NCI-H510A (cell line): ENCODE results near the gene EIF2S3B.
"Not testable (repeated sequence)": the region's sequence is repeated elsewhere in the genome, so short reads cannot be mapped to it uniquely, and the experiment has no call there.

Experiments used
- DNase-seq: peaks from one replicate; lab custom pipeline; 2025; lab: John Stamatoyannopoulos, UW

The EIF2S3B gene

GRCh38 chr12:10505620-10506019 lies at the start of gene EIF2S3B:
Gene EIF2S3B (plus strand): TSS chr12:10505890. CDS start chr12:10505903, 13 bp downstream.
- no peak for DNase-seq

DNA sequence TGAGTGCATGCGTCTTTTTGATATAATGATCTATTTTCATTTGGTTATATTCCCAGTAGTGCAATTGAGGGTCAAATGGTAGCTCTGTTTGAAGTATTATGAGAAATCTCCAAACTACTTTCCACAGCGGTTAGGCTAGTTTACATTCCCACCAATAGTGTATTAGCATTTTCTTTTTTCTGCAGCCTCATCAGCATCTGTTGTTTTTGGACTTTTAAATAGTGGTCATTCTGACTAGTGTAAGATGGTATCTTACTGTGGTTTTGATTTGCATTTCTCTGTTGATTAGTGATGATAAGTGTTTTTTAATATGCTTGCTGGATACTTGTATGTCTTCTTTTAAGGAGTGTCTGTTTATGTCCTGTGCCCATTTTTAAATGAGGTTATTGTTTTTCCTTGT lies 48.8 kb upstream of the EIF2S3B start:
- DNase-seq, result no peak

GRCh38 chr12:10457760-10458159 lies 47.9 kb upstream of the EIF2S3B start:
- DNase-seq, result no peak

DNA sequence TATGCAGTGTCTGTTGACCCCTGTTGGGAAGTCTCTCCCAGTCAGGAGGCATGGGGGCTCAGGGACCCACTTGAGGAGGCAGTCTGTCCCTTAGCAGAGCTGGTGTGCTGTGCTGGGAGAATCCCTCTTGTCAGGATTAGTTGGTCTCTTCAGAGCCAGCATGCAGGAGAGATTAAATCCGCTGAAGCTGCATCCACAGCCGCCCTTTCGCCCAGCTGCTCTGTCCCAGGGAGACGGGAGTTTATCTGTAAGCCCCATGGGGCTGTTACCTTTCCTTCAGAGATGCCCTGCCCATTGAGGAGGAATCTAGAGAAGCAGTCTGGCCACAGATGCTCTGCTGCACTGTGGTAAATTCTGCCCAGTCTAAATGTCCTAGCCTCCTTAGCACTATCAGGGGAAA lies 39.4 kb upstream of the EIF2S3B start:
- no peak for DNase-seq

DNA sequence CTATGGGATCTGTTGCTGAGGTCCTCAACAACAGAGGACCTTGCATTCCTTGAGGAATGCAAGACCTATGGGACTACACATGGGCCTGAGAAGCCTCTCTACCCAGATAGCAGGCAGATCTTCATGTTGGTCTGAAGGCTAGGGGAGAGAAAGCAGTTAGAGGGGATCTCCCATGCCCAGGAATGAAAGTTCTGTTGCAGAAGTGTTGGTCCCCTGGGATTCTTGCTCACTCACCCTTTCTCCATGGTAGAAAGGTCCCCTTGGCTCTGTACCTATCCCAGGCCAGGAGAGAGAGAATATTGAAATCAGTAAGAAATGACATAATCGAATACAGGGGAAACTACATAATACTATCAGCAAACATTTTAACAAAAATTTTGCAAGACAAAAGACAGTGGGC lies 36.0 kb upstream of the EIF2S3B start:
- no peak for DNase-seq

GRCh38 chr12:10472808-10473207 lies 32.9 kb upstream of the EIF2S3B start:
- DNase-seq, result not testable (repeated sequence)

GRCh38 chr12:10481901-10482300 lies 23.8 kb upstream of the EIF2S3B start:
- DNase-seq, result not testable (repeated sequence)

- not testable (repeated sequence) for DNase-seq
Measured at GRCh38 chr12:10487328-10487727, 18.4 kb upstream of the EIF2S3B start.

GRCh38 chr12:10491766-10492165 lies 13.9 kb upstream of the EIF2S3B start:
- DNase-seq, result no peak

GRCh38 chr12:10497602-10498001 lies 8.1 kb upstream of the EIF2S3B start:
- no peak for DNase-seq

DNA sequence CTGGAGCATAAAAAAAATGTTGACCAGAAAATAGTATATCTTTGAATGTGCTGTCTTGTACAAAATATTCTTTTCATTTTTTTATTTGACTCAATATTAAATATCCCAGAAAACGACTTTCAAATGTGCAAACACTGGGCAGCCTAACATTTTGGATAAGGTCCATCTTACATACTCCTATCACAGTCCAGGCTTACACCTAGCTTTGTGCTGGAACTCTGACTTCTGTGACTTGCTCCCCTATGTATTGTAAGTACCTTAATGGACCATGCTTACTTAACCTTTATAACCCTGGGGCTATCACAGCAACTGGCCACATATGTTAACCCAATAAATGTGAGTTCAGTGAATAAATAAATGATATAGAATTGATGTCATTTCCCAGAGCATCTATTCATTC lies 7.6 kb upstream of the EIF2S3B start:
- no peak for DNase-seq

DNA sequence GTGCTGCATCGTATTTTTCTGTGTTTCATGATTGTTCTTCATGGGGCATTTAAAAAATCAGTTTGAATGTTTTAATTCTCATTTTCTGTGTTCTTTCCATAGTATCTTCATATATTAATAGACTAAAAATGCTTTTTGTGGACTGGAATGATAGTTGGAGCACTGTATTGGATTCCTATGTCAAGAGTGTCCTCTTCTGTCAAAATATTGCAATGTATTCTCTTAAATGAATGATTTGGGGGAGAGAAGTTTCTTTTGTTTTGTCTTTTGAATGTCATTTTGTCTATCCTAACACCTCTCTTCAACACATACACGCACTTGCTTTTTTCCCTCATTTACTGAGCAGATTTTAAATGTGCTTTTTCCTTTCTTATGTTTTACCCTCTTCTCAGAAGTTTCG lies 4.7 kb upstream of the EIF2S3B start:
- no peak for DNase-seq

DNA sequence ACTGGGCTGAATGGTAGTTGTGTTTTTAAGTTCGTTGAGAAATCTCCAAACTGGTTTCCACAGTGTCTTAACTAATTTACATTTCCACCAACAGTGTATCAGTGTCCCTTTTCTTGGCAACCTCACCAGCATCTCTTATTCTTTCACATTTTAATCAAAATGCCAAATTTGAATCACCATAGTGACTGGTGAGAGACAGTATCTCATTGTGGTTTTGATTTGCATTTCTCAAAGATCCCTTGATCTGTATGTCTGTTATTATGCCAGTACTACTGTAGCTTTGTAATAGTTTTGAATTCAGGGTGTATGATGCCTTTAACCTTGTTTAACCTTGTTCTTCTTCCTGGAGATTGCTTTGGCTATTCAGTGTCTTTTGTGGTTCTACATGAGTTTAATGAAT lies 2.2 kb upstream of the EIF2S3B start:
- no peak for DNase-seq

DNA sequence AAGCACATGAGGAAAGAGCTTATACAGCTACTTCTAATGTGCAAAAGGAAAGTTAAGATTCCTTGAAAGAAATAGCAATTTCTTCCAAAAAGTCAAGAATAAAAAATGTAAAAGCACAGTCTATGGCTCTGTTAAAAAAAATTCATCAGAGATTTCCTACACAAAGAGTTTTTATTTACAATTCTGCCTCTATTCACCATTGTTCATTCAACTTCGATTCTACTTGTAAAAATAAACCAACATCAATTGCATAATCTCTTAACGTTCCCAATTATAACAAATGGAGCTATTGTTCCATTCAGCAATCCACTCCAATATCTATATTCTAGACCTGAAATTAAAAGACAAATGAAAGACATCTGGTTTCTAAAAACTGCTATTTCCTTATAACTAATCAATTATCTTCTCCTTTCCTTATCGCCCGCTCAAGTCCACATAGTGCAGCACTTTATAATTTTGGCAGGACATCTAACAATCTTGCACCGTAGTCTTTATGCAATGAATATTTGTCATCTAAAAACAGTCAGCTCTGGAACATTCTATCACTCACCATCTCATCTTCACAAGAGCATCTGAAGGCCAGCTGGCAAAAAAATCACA lies 6.2 kb downstream of the EIF2S3B start:
- DNase-seq, result no peak

DNA sequence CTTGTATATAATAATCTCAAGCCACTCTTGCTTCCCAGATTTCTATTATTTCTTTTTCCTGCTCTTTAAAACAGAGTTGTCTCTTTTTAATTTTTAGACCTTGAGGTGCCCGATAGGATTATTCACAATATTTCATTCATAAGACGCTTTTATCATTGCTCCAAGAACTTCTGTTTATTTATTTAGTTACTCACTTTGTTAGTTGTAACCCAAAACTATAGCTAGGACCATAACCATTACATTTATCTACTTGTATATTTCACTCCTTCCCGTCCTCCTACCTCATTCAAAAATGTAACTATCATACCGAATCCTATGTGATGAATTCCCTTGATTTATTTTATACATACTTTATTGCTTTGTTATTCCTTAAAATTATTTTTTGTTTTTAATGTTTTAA lies 7.1 kb downstream of the EIF2S3B start:
- DNase-seq, result no peak

- no peak for DNase-seq
Measured at GRCh38 chr12:10521555-10521954, 15.9 kb downstream of the EIF2S3B start.

DNA sequence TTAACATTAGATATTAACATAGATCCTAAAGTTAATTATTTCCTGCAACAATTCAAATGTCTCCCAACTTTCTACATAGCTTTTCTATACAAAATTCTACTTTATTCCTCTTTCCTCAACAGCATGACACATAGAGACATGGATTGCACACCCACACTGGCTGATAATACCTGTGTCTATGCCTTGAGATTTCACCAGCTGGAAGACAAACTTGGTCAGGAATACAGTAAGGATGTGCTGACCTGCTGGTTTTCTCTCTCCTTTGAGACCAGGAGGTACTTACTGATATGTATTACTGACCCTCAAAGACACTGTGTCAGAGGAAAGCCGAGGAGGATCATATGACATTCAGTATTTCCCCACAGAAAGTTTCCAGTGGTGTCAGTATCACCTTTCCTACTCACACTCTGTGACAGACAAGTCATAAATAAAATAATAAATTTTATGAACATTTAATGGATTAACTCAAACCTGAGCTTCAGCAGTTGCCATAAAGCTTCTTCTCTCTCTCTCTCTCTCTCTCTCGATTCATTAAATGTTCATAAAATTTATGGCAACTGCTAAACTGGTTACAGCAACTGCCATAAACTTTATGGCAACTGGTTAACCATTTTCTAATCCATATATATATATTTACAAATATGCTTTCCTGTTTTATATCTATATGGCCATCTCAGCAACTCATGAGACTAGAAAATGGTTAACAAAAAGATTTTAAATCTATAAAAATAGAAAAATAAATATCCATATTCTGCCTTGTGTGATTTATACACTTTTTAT lies 22.7 kb downstream of the EIF2S3B start:
- DNase-seq, result no peak

GRCh38 chr12:10529603-10530002 lies 23.9 kb downstream of the EIF2S3B start:
- DNase-seq, result no peak

DNA sequence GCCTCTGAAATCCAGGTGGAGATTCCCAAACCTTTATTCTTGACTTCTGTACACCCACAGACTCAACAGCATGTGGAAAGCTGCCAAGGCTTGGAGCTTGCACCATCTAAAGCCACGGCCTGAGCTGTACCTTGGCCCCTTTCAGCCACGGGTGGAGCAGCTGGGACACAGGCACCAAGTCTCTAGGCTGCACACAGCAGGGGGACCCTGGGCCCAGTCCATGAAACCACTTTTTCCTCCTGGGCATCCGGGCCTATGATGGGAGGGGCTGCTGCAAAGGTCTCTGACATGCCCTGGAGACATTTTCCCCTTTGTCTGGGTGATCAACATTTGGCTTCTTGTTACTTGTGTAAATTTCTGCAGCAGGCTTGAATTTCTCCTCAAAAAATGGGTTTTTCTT lies 32.0 kb downstream of the EIF2S3B start:
- DNase-seq, result no peak

GRCh38 chr12:10540776-10541205 lies 35.1 kb downstream of the EIF2S3B start:
- DNase-seq, result no peak

DNA sequence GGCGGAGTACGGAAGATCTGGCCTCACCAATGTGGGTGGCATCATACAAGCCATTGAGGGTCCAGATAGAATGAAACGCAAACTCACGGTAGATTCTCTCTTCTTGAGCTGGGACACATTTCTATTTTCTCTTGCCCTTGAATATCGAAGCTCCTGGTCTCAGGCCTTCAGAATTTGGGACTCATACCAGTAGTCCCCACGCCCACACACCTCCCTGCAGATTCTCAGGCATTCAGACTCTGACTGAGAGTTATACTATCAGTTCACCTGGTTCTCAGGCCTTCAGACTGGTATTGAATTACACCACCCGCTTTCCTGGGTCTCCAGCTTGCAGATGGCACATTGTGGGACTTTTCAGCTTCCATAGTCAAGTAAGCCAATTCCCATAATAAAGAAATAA lies 37.8 kb downstream of the EIF2S3B start:
- DNase-seq, result no peak

GRCh38 chr12:10551375-10551774 lies 45.7 kb downstream of the EIF2S3B start:
- DNase-seq, result no peak

DNA sequence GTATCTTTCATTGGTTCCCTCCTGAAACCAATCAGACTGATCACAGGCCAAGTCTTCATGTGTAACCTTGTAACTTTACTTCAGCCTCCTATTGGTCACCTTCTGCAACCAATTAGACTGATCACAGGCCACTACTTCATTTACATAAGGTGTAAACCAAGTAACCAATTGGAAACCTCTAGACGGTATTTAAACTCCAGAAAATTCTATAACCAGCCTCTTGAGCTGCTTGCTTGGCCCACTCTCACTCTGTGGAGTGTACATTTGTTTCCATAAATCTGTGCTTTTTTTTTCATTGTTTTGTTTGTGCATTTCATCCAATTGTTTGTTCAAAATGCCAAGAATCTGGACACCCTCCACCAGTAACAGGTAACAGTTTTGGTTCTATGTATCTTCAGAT lies 47.5 kb downstream of the EIF2S3B start:
- DNase-seq, result no peak

DNA sequence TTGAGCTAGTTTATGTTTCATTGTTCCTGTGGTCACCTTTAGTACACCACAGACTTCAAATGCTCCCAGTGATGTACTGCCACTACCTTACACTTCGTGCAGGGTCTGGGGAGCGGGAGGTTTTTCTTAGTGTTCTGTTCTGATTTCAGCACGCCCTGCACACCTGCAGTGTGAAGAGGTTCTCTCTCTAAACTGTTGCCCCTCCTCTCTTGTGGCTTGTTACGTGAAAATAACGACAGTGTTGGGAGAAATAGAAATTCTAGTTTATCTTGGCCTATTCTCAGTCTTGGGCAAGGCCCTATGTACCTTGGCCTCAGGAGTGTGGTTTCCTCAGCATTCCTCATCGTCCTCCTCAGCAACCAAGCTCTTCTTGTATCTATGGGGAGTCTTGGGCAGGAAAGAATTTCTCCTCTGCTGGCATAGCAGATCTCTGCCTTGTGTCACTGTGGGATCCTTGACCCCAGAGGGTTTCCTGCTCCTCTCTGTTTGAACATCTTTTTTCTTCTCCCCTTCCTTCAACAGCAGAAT lies 48.6 kb downstream of the EIF2S3B start:
- DNase-seq, result no peak
